Right ventricle myocardium inferior (tissue), 1 donor: ENCODE data around the gene RAD54L. TPM values are rescaled to one million over a fixed set of nuclear protein-coding genes. Genes with fewer than 3 reads are reported as not detected.
"Not testable (repeated sequence)": the region's sequence is repeated elsewhere in the genome, so short reads cannot be mapped to it uniquely, and the experiment has no call there.

Source experiments
- ATAC-seq: fragments of 200-7000 bp; cut with Tn5 transposase; one replicate; pipeline ENCODE4 v1.9.1; 2020; ENCODE audit warnings: mild to moderate bottlenecking, moderate library complexity
- DNase-seq: peaks from one replicate; pipeline ENCODE4 v3.0.0; 2021; ENCODE audit errors: missing footprints
- intact Hi-C: fragments of 100-400 bp; cut with DNase I; formaldehyde crosslinking; loops from one replicate; pipeline ENCODE4 v1.11.0; 2022
- total RNA-seq: library from RNA; stranded (reverse); fragmentation: NEBNext Ultra II Directional; extraction: Animal tissue kit (Norgen Biotek cat#: 25700); gene quantifications from one replicate; pipeline ENCODE4 v1.2.1, GENCODE V29; 2021
- donor health status: DM: no; HTN: yes; CAD: no; lungs with severe emphysema.

Gene RAD54L
- total RNA-seq, 1 donor from 2014 or later = 0.73 TPM

DNA sequence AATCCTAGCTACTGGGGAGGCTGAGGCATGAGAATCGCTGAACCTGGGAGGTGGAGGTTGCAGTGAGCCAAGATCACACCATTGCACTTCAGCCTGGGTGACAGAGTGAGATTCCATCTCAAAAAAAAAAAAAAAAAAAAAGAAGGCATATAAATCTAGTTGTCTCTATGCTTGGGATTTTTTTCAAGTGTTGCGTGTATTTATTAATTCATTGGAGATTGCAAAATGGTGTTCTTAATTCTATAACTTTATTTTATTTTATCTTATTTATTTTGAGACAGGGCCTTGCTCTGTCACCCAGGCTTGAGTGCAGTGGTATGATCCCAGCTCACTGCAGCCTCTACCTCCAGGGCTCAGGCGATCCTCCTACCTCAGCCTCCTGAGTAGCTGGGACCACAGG lies 16.3 kb upstream of the RAD54L start:
- intact Hi-C loops, ATAC-seq, DNase-seq: not testable (repeated sequence)

GRCh38 chr1:46236882-46237281 lies 10.7 kb upstream of the RAD54L start:
- intact Hi-C loops = no loop called here
- ATAC-seq (no peak), DNase-seq (no peak)

DNA sequence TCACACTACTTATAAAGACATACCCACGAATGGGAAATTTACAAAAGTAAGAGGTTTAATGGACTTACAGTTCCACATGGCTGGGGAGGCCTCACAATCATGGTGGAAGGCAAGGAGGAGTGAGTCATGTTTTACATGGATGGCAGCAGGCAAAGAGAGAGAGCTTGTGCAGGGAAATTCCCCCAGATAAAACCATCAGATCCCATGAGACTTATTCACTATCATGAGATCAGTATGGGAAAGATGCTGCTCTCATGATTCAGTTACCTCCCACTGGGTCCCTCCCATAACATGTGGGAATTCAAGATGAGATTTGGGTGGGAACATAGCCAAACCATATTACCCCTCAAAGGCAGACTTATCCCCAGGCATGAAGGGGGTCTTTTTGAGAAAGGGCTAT lies 8.7 kb upstream of the RAD54L start:
- intact Hi-C loops, ATAC-seq, DNase-seq: not testable (repeated sequence)

DNA sequence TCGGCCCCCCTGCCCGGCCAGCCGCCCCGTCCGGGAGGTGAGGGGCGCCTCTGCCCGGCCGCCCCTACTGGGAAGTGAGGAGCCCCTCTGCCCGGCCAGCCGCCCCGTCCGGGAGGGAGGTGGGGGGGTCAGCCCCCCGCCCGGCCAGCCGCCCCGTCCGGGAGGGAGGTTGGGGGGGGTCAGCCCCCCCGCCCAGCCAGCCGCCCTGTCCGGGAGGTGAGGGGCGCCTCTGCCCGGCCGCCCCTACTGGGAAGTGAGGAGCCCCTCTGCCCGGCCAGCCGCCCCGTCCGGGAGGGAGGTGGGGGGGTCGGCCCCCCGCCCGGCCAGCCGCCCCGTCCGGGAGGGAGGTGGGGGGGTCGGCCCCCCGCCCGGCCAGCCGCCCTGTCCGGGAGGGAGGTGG lies 5.8 kb upstream of the RAD54L start:
- DNase-seq, ATAC-seq, intact Hi-C loops: not testable (repeated sequence)

DNA sequence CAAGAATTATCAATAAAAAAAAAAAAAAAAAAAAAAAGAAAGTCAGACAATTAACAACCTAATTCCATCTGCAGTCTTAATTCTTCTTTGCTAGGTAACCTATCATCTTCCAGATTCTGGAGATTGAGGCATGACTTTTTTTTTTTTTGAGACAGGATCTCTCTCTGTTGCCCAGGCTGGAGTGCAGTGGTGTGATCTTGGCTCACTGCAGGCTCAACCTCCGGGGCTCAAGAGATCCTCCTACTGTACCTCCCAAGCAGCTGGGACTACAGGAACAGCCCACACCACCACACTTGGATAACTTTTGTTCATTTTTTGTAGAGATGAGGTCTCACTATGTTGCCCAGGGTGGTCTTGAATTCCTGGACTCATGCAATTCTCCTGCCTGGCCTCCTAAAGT lies 4.6 kb upstream of the RAD54L start:
- DNase-seq = no peak
- intact Hi-C loops = no loop called here
- ATAC-seq = no peak

- ATAC-seq, intact Hi-C loops, DNase-seq: not testable (repeated sequence)
Observed at GRCh38 chr1:46243831-46244230, 3.7 kb upstream of the RAD54L start.

DNA sequence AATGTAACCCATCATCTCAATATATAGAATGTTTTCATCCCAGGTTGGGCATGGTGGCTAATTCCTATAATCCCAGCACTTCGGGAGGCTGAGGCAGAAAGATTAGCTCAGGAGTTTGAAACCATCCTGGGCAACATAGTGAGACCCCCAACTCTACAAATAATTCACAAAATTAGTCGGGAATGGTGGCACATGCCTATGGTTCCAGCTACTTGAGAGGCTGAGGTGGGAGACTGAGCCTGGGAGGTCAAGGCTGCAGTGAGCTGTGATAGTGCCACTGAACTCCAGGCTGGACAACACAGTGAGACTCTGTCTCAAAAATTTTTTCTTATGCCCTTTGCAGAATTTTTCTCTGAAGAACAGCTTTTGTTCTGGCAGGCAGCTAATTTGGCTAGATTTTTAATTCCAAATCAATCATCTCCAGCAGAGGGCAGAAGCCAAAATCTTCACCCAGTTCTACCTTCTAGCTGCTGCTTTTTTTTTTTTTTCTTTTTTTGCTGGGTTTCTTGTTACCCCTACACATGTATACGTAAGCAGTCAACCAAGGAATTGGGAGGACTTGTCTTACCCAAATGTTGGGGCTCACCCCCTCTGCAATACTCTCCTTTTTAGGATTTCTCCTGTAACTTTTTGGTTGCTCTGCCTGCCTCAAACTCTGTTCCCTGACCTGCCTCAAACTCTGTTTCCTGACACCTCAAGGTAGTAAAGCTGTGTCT lies 2.7 kb upstream of the RAD54L start:
- DNase-seq = no peak
- no peak for ATAC-seq
- intact Hi-C loops = loop anchor here (5.0 kb wide), 1 partner anchor 97 kb away; the partner anchor contains the start of gene NSUN4

- DNase-seq = not testable (repeated sequence)
Observed at GRCh38 chr1:46246136-46246535, 1.4 kb upstream of the RAD54L start.

DNA sequence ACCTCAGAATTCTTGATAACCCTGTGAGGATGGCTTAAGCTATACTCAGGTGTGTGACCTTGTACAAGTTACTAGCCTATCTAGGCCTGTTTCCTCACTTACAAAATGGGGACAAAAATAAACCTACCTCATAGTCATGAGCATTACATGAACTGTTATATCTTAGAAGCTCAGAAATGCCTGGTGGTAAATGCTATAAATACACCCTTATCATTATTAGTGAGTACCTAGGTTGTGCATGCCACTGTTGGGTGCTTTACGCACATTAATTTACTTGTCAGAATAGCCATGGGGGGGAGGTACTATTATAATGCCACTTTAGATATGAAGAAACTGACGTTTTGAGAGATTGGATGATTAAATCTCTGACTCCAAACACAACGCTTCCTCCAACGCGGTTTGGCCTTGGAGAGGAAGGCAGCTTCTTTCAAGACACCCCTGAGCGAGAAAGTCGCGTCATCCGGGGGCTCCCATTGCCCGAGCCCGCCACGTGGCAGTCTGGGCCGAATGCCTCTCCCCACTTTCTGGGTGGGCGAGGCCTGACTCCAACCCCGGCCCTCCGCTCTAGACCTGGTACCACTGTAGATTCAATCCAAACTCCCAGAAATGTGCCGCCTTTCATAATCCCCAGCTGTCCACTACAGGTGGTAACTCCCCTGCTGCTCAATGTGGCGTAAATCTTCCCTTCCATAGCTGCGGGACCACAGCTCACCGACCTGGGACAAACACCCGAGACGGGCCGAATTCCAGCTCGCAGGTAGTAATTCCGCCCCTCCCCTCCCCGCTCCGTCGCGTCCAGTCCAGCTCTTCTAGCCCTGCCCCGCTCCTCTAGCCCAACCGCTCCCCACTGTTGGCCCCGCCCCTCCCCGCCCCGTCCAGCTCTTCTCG lies 771 bp upstream of the RAD54L start:
- DNase-seq (peak; percentile 77), ATAC-seq (peak; percentile 91)
- intact Hi-C loops = loop anchor here (2.0 to 5.0 kb wide), 2 partner anchors 56 to 96 kb away; partner anchors contain the start of genes LRRC41, NSUN4 and UQCRH

More at GRCh38 chr1:46246136-46246535, 1.4 kb upstream of the RAD54L start:
- intact Hi-C loops = loop anchor here (2.0 to 5.0 kb wide), 2 partner anchors 57 to 96 kb away; partner anchors contain the start of genes LRRC41, NSUN4 and UQCRH
- ATAC-seq = not testable (repeated sequence)

DNA sequence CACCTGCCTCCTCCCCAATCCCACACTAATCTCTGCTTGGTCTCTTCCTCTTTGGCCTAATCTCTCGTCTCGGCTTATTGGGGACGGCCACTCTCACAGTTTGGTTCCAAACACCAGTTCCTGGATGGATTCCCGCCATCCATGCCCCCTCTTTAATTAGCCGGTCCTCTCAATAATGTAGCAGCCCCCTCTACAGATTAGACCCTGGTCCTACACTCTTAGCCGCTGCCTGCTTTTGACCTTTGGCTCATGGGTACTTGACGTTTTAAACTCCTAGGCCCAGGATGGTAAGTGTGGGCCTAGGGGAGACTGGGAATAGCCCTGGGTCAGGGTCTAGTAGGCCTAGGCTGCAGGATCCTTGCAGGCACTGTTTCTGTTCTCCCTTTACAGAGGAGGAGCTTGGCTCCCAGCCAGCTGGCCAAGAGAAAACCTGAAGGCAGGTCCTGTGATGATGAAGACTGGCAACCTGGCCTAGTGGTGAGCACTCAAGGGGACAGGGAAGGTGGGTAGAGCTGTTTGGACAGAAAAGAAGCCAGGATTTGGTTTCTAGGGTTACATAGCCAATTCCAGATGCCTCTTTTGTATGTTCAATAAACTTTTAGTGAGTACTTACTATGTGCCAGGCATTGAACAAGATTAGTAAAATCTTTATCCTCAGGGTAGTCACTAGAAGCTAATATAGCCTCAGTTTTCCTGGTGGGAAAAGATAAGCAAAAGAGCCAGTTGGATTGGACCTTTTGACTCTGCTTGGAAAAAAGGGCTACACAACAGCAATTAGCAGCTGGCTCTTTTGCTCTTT lies 758 bp downstream of the RAD54L start:
- DNase-seq (no peak), ATAC-seq (no peak)
- intact Hi-C loops = loop anchor here (5.0 kb wide), 1 partner anchor 94 kb away; the partner anchor contains the start of gene NSUN4

- intact Hi-C loops = no loop called here
- no peak for ATAC-seq
- DNase-seq = no peak
Observed at GRCh38 chr1:46254668-46255067, 7.1 kb downstream of the RAD54L start.

- DNase-seq (no peak), ATAC-seq (no peak)
- intact Hi-C loops = no loop called here
Observed at GRCh38 chr1:46256523-46256922, 9.0 kb downstream of the RAD54L start.

DNA sequence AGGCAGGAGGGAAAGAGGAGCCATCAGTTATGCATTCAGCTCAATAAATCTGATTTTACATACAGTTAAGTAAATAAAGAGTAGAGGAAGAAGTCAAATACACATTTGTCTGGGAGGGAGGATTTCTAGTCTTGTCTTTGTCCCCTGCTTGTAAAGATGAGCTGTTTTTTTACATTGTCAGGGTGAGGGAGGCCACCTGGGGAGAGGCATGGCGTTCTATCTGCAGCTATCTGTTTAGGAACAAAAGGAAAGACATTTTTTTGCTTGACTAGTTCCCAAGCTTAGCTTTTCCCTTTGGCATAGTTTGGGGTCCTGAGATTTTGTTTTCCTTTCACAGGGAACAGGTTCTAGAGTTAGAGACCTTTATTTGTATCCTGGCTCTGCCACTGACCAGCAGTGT lies 14.9 kb downstream of the RAD54L start:
- ATAC-seq = no peak

GRCh38 chr1:46263146-46263545 lies 15.6 kb downstream of the RAD54L start:
- no peak for ATAC-seq
- intact Hi-C loops = no loop called here

More for the DNA sequence above, 14.9 kb downstream of the RAD54L start:
- intact Hi-C loops = no loop called here
- no peak for DNase-seq

DNA sequence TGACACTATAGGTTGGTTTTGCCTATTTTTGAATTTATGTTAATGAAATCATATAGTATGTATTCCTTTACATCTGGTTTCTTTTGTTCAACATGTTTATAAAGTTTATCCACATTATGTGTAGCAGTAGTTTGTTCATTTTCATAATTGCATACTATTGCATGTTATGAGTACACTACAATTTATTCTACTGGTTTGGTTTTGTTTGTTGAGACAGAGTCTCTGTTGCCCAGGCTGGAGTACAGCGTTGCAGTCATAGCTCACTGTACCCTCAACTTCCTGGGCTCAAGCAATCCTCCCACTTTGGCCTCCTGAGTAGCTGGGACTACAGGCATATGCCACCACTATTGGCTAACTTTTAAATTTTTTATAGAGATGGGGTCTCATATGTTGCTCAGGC lies 21.0 kb downstream of the RAD54L start:
- no peak for DNase-seq
- intact Hi-C loops = no loop called here
- ATAC-seq = no peak

More at GRCh38 chr1:46263146-46263545, 15.6 kb downstream of the RAD54L start:
- no peak for DNase-seq

GRCh38 chr1:46274225-46275029 lies 26.9 kb downstream of the RAD54L start:
- DNase-seq (no peak), ATAC-seq (no peak)
- intact Hi-C loops = no loop called here

- no peak for ATAC-seq
- no peak for DNase-seq
Observed at GRCh38 chr1:46275030-46275337, 27.4 kb downstream of the RAD54L start.

More at GRCh38 chr1:46275030-46275337, 27.4 kb downstream of the RAD54L start:
- intact Hi-C loops = no loop called here
